Activated naive CD4-positive, alpha-beta T cell treated with anti-CD3 and anti-CD28 coated beads for 36 hours (primary cell): ENCODE data around the gene GIT2. TPM values are rescaled to one million over a fixed set of nuclear protein-coding genes. Genes with fewer than 3 reads are reported as not detected.

Experiments used
- CTCF ChIA-PET: fragments of 350-600 bp; sonication (Branson Sonifier 250); formaldehyde crosslinking; loops from one replicate; lab custom pipeline; 2021; ENCODE audit warnings: antibody characterized with exemption; lab: Charles Lee
- DNase-seq: peaks from one replicate; pipeline ENCODE4 v3.0.0-alpha.2; 2020
- H3K27ac Mint-ChIP-seq: one replicate; pipeline ENCODE4 v1.8.0; 2021; ENCODE audit warnings: mild to moderate bottlenecking, mixed read lengths
- H3K27me3 Mint-ChIP-seq: one replicate; pipeline ENCODE4 v1.8.0; 2021; ENCODE audit warnings: low read depth, mixed read lengths
- H3K36me3 Mint-ChIP-seq: one replicate; pipeline ENCODE4 v1.8.0; 2021; ENCODE audit warnings: low read depth, mixed read lengths
- H3K4me1 Mint-ChIP-seq: one replicate; pipeline ENCODE4 v1.8.0; 2021; ENCODE audit warnings: low read depth, mixed read lengths
- H3K4me3 Mint-ChIP-seq: one replicate; pipeline ENCODE4 v1.8.0; 2021; ENCODE audit warnings: mild to moderate bottlenecking, moderate library complexity, mixed read lengths
- H3K9me3 Mint-ChIP-seq: one replicate; pipeline ENCODE4 v1.8.0; 2021; ENCODE audit warnings: mixed read lengths
- intact Hi-C: fragments of 100-400 bp; cut with micrococcal nuclease; formaldehyde crosslinking; loops from one replicate; pipeline ENCODE4 v1.15.1; 2023
- total RNA-seq, 2 experiments: library from RNA; stranded (reverse); gene quantifications; one replicate each; pipeline ENCODE4 v1.2.3, GENCODE V29; 2021

The GIT2 gene
- total RNA-seq, 2 experiments from 2014 or later, result 40.2 to 41.6 TPM

GRCh38 chr12:110001596-110001995, 5.4 kb upstream of the GIT2 start:
- intact Hi-C loops, result loop anchor here (10.0 kb wide), 1 partner anchor 1437 kb away; the partner anchor contains the start of genes ISCU and SART3

GRCh38 chr12:109999983-110000505, 3.9 kb upstream of the GIT2 start:
- Mint-ChIP-seq H3K27me3 (no peaks in the 10 kb centered on the region), H3K4me1 (peaks cover 56% of the 10 kb centered on the region), H3K36me3 (no peaks in the 10 kb centered on the region), H3K4me3 (peak overlapping the region; percentile 89), H3K27ac (peak overlapping the region; percentile 36), H3K9me3 (no peaks in the 10 kb centered on the region)
- DNase-seq, result peak; percentile 34
- CTCF ChIA-PET, result no interaction called here
- intact Hi-C loops, result loop anchor here (2.0 to 10.0 kb wide), 5 partner anchors 281 to 1435 kb away; partner anchors contain the start of genes ATP2A2, ISCU, PPP1CC and SART3

More at GRCh38 chr12:110001596-110001995, 5.4 kb upstream of the GIT2 start:
- Mint-ChIP-seq H3K36me3 (peaks cover 4% of the 10 kb centered on the region), H3K27me3 (no peaks in the 10 kb centered on the region), H3K27ac (no peak overlapping the region), H3K4me3 (no peak overlapping the region), H3K4me1 (peaks cover 69% of the 10 kb centered on the region), H3K9me3 (peaks cover 3% of the 10 kb centered on the region)
- DNase-seq, result no peak
- CTCF ChIA-PET, result interaction anchor here (0.7 kb wide), 1 partner anchor 13 kb away, joined by 3 read pairs; no protein-coding TSS in a partner anchor

GRCh38 chr12:109999649-109999971, 3.4 kb upstream of the GIT2 start:
- Mint-ChIP-seq H3K9me3 (no peaks in the 10 kb centered on the region), H3K27ac (no peak overlapping the region), H3K4me1 (peaks cover 56% of the 10 kb centered on the region), H3K27me3 (no peaks in the 10 kb centered on the region), H3K4me3 (peak overlapping the region; percentile 89), H3K36me3 (no peaks in the 10 kb centered on the region)
- intact Hi-C loops, result loop anchor here (2.0 to 10.0 kb wide), 4 partner anchors 281 to 1365 kb away; partner anchors contain the start of genes ATP2A2, PPP1CC and SELPLG
- DNase-seq, result no peak
- CTCF ChIA-PET, result no interaction called here

GRCh38 chr12:109998904-109999648, 2.9 kb upstream of the GIT2 start, which contains the start of gene ANKRD13A:
Gene ANKRD13A, plus strand, starts transcription at chr12:109999430. Its CDS starts 259 bp downstream, at chr12:109999689.
- Mint-ChIP-seq H3K27me3 (no peaks in the 10 kb centered on the region), H3K36me3 (no peaks in the 10 kb centered on the region), H3K9me3 (no peaks in the 10 kb centered on the region), H3K4me3 (peak within 1 kb of the TSS; percentile 89), H3K27ac (peak within 1 kb of the TSS; percentile 92), H3K4me1 (peaks cover 56% of the 10 kb centered on the region)
- CTCF ChIA-PET, result interaction anchor here (0.6 to 1.2 kb wide), 3 partner anchors 15 to 154 kb away, joined by 3 read pairs; partner anchors contain the start of gene C12orf76
- intact Hi-C loops, result loop anchor here (2.0 to 10.0 kb wide), 4 partner anchors 282 to 1364 kb away; partner anchors contain the start of genes ATP2A2, PPP1CC and SELPLG
- peak; percentile 93 for DNase-seq

GRCh38 chr12:109998241-109998903, 2.2 kb upstream of the GIT2 start:
- Mint-ChIP-seq H3K4me3 (peak overlapping the region; percentile 84), H3K27ac (peak overlapping the region; percentile 92), H3K36me3 (peaks cover 1% of the 10 kb centered on the region), H3K27me3 (no peaks in the 10 kb centered on the region), H3K4me1 (peaks cover 56% of the 10 kb centered on the region), H3K9me3 (no peaks in the 10 kb centered on the region)
- DNase-seq, result no peak
- intact Hi-C loops, result loop anchor here (2.0 to 10.0 kb wide), 4 partner anchors 282 to 1364 kb away; partner anchors contain the start of genes ATP2A2, PPP1CC and SELPLG
- CTCF ChIA-PET, result interaction anchor here (0.6 to 1.2 kb wide), 5 partner anchors 16 to 946 kb away, joined by 3 to 4 read pairs (median 3); partner anchors contain the start of genes C12orf76 and USP30

GRCh38 chr12:109997393-109997792, 1.2 kb upstream of the GIT2 start:
- no peak overlapping the region for H3K27ac Mint-ChIP-seq

GRCh38 chr12:109996483-109996853, 300 bp upstream of the GIT2 start:
- Mint-ChIP-seq H3K4me3 (peak overlapping the region; percentile 94), H3K4me1 (peaks cover 55% of the 10 kb centered on the region), H3K27ac (peak overlapping the region; percentile 92), H3K36me3 (peaks cover 5% of the 10 kb centered on the region), H3K27me3 (no peaks in the 10 kb centered on the region), H3K9me3 (no peaks in the 10 kb centered on the region)
- CTCF ChIA-PET, result no interaction called here
- intact Hi-C loops, result loop anchor here (1.0 to 10.0 kb wide), 6 partner anchors 9 to 1362 kb away; partner anchors contain the start of genes C12orf76, PPP1CC and SELPLG
- DNase-seq, result no peak

More at GRCh38 chr12:109997393-109997792, 1.2 kb upstream of the GIT2 start:
- Mint-ChIP-seq H3K4me1 (peaks cover 56% of the 10 kb centered on the region), H3K4me3 (no peak overlapping the region), H3K36me3 (peaks cover 1% of the 10 kb centered on the region), H3K9me3 (no peaks in the 10 kb centered on the region), H3K27me3 (no peaks in the 10 kb centered on the region)
- intact Hi-C loops, result loop anchor here (10.0 kb wide), 3 partner anchors 747 to 1363 kb away; partner anchors contain the start of genes PPP1CC and SELPLG
- CTCF ChIA-PET, result interaction anchor here (0.8 kb wide), 1 partner anchor 16 kb away, joined by 4 read pairs; no protein-coding TSS in a partner anchor
- DNase-seq, result no peak

GRCh38 chr12:109995361-109995685, 845 bp downstream of the GIT2 start:
- CTCF ChIA-PET, result no interaction called here
- Mint-ChIP-seq H3K4me1 (peaks cover 57% of the 10 kb centered on the region), H3K4me3 (peak overlapping the region; percentile 94), H3K27ac (peak overlapping the region; percentile 93), H3K27me3 (no peaks in the 10 kb centered on the region), H3K36me3 (peaks cover 14% of the 10 kb centered on the region), H3K9me3 (no peaks in the 10 kb centered on the region)
- intact Hi-C loops, result loop anchor here (10.0 kb wide), 3 partner anchors 749 to 1361 kb away; partner anchors contain the start of genes PPP1CC and SELPLG
- no peak for DNase-seq

GRCh38 chr12:109994401-109995175, 1.6 kb downstream of the GIT2 start:
- CTCF ChIA-PET, result interaction anchor here (0.6 to 1.0 kb wide), 6 partner anchors 15 to 148 kb away, joined by 3 to 5 read pairs (median 4); no protein-coding TSS in a partner anchor
- no peaks in the 10 kb centered on the region for H3K27me3 Mint-ChIP-seq
- DNase-seq, result no peak
- H3K36me3 Mint-ChIP-seq, result peaks cover 18% of the 10 kb centered on the region
- intact Hi-C loops, result loop anchor here (1.0 to 10.0 kb wide), 4 partner anchors 13 to 1360 kb away; partner anchors contain the start of genes PPP1CC and SELPLG
- H3K4me3 Mint-ChIP-seq, result peak overlapping the region; percentile 94
- H3K4me1 Mint-ChIP-seq, result peaks cover 59% of the 10 kb centered on the region
- H3K9me3 Mint-ChIP-seq, result no peaks in the 10 kb centered on the region
- H3K27ac Mint-ChIP-seq, result peak overlapping the region; percentile 93

GRCh38 chr12:109993091-109993490, 3.1 kb downstream of the GIT2 start:
- Mint-ChIP-seq H3K4me3 (no peak overlapping the region), H3K36me3 (peaks cover 26% of the 10 kb centered on the region), H3K9me3 (no peaks in the 10 kb centered on the region), H3K4me1 (peaks cover 63% of the 10 kb centered on the region), H3K27ac (no peak overlapping the region), H3K27me3 (no peaks in the 10 kb centered on the region)
- intact Hi-C loops, result loop anchor here (10.0 kb wide), 3 partner anchors 752 to 1358 kb away; partner anchors contain the start of genes PPP1CC and SELPLG
- DNase-seq, result no peak
- CTCF ChIA-PET, result interaction anchor here (0.6 to 1.4 kb wide), 4 partner anchors 8 to 50 kb away, joined by 3 to 5 read pairs (median 4); no protein-coding TSS in a partner anchor

GRCh38 chr12:109991586-109991985, 4.6 kb downstream of the GIT2 start:
- DNase-seq, result no peak
- Mint-ChIP-seq H3K36me3 (peaks cover 31% of the 10 kb centered on the region), H3K4me3 (no peak overlapping the region), H3K27me3 (no peaks in the 10 kb centered on the region), H3K27ac (no peak overlapping the region), H3K4me1 (peaks cover 66% of the 10 kb centered on the region), H3K9me3 (no peaks in the 10 kb centered on the region)
- intact Hi-C loops, result loop anchor here (10.0 kb wide), 3 partner anchors 753 to 1357 kb away; partner anchors contain the start of genes PPP1CC and SELPLG
- CTCF ChIA-PET, result no interaction called here
